ENCODE measurements around the gene OCA2. TPM values are rescaled to one million over a fixed set of nuclear protein-coding genes. Genes with fewer than 3 reads are reported as not detected.

Gene OCA2
- total and polyA plus RNA-seq, 12 donors: 0.13 to 0.44 (median 0.23) TPM; not detected in 7

DNA sequence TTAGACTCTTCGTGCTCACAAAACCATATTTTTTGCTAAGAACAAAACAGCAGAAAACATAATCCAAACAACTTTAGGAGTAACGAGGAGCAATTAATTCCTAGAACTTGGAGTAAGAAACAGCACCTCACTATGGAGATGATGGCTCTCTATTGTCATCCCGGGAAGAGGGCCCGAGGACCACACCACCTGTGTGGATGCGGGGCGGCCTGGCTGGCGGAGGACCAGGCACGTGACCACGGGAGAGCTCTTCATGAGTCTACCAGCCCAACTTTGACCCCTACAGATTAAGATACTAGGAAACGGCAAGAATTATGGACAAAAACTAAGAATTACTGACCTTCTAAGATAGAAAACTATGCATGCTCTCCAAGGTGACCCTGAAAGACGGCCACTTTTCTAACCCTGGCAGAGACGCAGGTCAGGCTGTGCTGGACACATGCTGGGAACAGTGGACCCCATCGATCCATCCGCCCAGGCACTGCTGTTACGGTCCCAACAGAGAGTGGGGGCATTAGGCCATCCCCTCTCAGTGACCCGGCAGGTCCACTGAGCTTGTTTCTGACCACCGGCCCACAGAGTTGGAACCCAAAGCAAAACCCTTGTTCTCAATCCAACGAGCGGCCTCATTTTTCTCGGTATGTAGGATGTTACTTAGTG lies 13.1 kb upstream of the OCA2 start:
- no peak overlapping the region for H3K4me3 ChIP-seq
- H3K4me1 ChIP-seq (replicated peaks in 1 of 2): peaks cover 3 to 6% of the 10 kb centered on the region in 2 donors
- no peak for TF ChIP-seq POLR2A (IDR thresholded peaks at IDR 0.05)
- no peak for TF ChIP-seq CTCF (IDR thresholded peaks at IDR 0.05)
- WGBS, 4 donors: 94 to 97% (median 96%) methylated on average over 16 to 20 of the region's 20 CpGs
- DNase-seq: peak in 1 of 7 donors; percentile 39
- H3K27me3 ChIP-seq: no peaks in the 10 kb centered on the region
- H3K9me3 ChIP-seq (replicated peaks in 1 of 3): no peaks in the 10 kb centered on the region
- peaks cover 0 to 55% of the 10 kb centered on the region in 2 donors for H3K36me3 ChIP-seq (replicated peaks in 1 of 2)
- intact Hi-C loops (cut with DNase I): loop anchor here in 1 of 2 donors (10.0 kb wide), 1 partner anchor 1227 kb away; no protein-coding TSS in a partner anchor
- no peak overlapping the region for H3K27ac ChIP-seq

DNA sequence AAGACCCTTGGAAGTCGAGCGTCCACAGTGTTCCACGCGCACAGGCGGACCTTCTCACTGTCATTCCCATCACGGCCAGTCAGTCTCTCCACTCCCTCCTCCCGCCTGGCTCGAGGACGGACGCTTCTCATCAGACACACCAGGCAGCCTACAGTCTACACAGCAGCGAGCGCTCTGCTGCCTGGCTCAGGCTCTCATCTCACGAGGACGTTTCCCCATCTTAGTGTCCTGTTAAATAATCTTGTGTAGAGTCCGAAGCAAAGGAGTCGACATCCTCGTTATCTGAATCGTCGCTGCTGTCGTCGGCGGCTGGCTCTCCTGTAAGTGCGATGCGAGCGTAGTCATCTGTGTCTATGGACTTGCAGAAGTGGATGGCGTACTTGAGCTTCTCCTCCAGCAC lies 12.4 kb upstream of the OCA2 start:
- DNase-seq: peak in 1 of 7 donors; percentile 46
- no peak for TF ChIP-seq CTCF (IDR thresholded peaks at IDR 0.05)
- TF ChIP-seq POLR2A (IDR thresholded peaks at IDR 0.05): no peak
- H3K4me3 ChIP-seq: no peak overlapping the region
- H3K4me1 ChIP-seq (replicated peaks in 1 of 2): peaks cover 10 to 13% of the 10 kb centered on the region in 2 donors
- no peaks in the 10 kb centered on the region for H3K9me3 ChIP-seq (replicated peaks in 1 of 3)
- peaks cover 0 to 50% of the 10 kb centered on the region in 2 donors for H3K36me3 ChIP-seq (replicated peaks in 1 of 2)
- peaks cover 3% of the 10 kb centered on the region for H3K27me3 ChIP-seq
- H3K27ac ChIP-seq: no peak overlapping the region
- 92 to 97% (median 95%) methylated on average over 26 of the region's 26 CpGs for WGBS, 4 donors
- intact Hi-C loops (cut with DNase I): loop anchor here in 1 of 2 donors (10.0 kb wide), 1 partner anchor 1227 kb away; no protein-coding TSS in a partner anchor

GRCh38 chr15:28110481-28110881 lies 11.4 kb upstream of the OCA2 start:
- TF ChIP-seq CTCF (IDR thresholded peaks at IDR 0.05): no peak
- no peak for TF ChIP-seq POLR2A (IDR thresholded peaks at IDR 0.05)
- H3K4me3 ChIP-seq: no peak overlapping the region
- H3K36me3 ChIP-seq (replicated peaks in 1 of 2): peaks cover 0 to 40% of the 10 kb centered on the region in 2 donors
- no peak overlapping the region for H3K27ac ChIP-seq
- H3K27me3 ChIP-seq: peaks cover 5% of the 10 kb centered on the region
- H3K9me3 ChIP-seq (replicated peaks in 1 of 3): no peaks in the 10 kb centered on the region
- intact Hi-C loops (cut with DNase I): loop anchor here in 1 of 2 donors (10.0 kb wide), 1 partner anchor 1226 kb away; no protein-coding TSS in a partner anchor
- H3K4me1 ChIP-seq (replicated peaks in 1 of 2): peaks cover 13 to 16% of the 10 kb centered on the region in 2 donors
- DNase-seq: peak in 1 of 7 donors; percentile 43
- WGBS, 4 donors: 49 to 59% (median 54%) methylated on average over 7 of the region's 7 CpGs

DNA sequence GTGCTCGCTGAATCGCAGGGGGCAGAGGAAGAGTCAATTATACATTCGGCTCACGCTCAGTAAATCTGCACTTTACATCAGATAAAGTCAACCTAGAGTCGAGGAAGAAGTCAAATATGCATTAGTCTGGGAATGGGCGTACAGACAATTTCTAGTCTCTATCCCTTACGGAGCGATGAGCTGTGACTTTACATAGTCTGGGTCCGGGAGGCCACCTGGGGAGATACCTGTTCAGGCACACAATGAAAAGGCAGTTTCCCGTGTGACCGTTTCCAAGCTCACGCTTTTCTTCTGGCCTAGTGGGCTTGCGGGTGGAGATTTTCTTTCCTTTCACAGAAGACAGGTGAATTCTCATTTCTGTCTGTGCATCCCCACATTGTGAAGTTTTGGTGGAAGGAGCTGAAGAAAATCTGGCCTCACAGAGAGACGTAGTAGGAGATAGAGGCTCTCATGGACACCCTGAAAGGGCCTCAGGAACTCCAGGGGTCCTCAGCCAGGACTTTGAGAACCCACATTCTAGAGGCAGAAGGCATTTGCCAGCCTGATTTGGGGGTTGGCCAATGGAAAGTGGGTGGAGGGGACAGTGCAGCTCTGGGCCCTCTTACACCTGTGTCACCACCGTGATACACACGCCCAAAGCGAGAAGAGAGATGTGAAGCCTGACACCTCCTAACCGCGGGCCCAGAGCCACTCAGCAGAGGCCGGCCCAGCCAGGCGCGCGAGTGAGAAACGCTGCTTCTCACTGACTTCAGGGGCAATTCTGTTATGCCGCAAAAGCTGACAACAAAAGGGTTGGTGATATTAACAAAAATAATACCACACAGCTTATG lies 10.7 kb upstream of the OCA2 start:
- Histone ChIP-seq H3K36me3 (replicated peaks in 1 of 2) (peaks cover 0 to 37% of the 10 kb centered on the region in 2 donors), H3K27ac (no peak overlapping the region), H3K27me3 (peaks cover 5% of the 10 kb centered on the region), H3K4me1 (replicated peaks in 1 of 2) (peaks cover 13 to 16% of the 10 kb centered on the region in 2 donors), H3K4me3 (no peak overlapping the region), H3K9me3 (replicated peaks in 1 of 3) (no peaks in the 10 kb centered on the region)
- peak in 1 of 7 donors; percentile 40 for DNase-seq
- WGBS, 4 donors: 90 to 95% (median 92%) methylated on average over 25 of the region's 25 CpGs
- no peak for TF ChIP-seq POLR2A (IDR thresholded peaks at IDR 0.05)
- TF ChIP-seq CTCF (IDR thresholded peaks at IDR 0.05): no peak
- intact Hi-C loops (cut with DNase I): loop anchor here in 1 of 2 donors (10.0 kb wide), 1 partner anchor 1225 kb away; no protein-coding TSS in a partner anchor
